Duodenal mucosa (tissue), 2 donors: Measurements from ENCODE around the gene GIT1.

Source experiments
- H3K27ac ChIP-seq: one replicate; pipeline ENCODE4 v1.7.0; 2013; ENCODE audit warnings: low read depth, low read length
- H3K27me3 ChIP-seq, 2 donors: one replicate each; pipeline ENCODE4 v1.7.0; 2013; ENCODE audit warnings: low read length in 2 of 2, control low read depth in 1 of 2; ENCODE audit not compliant: insufficient read depth in 2 of 2, control insufficient read depth in 1 of 2
- H3K36me3 ChIP-seq, 2 donors: one replicate each; pipeline ENCODE4 v1.7.0; 2013; ENCODE audit warnings: low read length in 2 of 2, control low read depth in 1 of 2; ENCODE audit not compliant: insufficient read depth in 2 of 2, control insufficient read depth in 1 of 2
- H3K4me1 ChIP-seq, 2 donors: one replicate each; pipeline ENCODE4 v1.7.0; 2013; ENCODE audit warnings: low read length in 2 of 2, control low read depth in 1 of 2; ENCODE audit not compliant: insufficient read depth in 2 of 2, control insufficient read depth in 1 of 2
- H3K4me3 ChIP-seq, 2 donors: one replicate each; pipeline ENCODE4 v1.7.0; 2013; ENCODE audit warnings: low read length in 2 of 2, low read depth in 1 of 2
- H3K9ac ChIP-seq, 2 donors: one replicate each; pipeline ENCODE4 v1.7.0; 2013; ENCODE audit warnings: low read length in 2 of 2, low read depth in 1 of 2
- H3K9me3 ChIP-seq, 2 donors: one replicate each; pipeline ENCODE4 v1.7.0; 2013; ENCODE audit warnings: low read length in 2 of 2, control low read depth in 1 of 2; ENCODE audit not compliant: control insufficient read depth in 1 of 2

Gene GIT1

GRCh38 chr17:29616300-29617048, 27.0 kb upstream of the GIT1 start:
- H3K9me3 ChIP-seq = no peaks in the 10 kb centered on the region
- peaks cover 37 to 45% of the 10 kb centered on the region in 2 donors for H3K4me1 ChIP-seq
- peak overlapping the region; percentile 68 to 70 for H3K4me3 ChIP-seq
- H3K36me3 ChIP-seq = no peaks in the 10 kb centered on the region
- H3K27me3 ChIP-seq = peaks cover 15 to 44% of the 10 kb centered on the region in 2 donors
- H3K27ac ChIP-seq = no peak overlapping the region
- peak overlapping the region; percentile 18 to 43 for H3K9ac ChIP-seq

DNA sequence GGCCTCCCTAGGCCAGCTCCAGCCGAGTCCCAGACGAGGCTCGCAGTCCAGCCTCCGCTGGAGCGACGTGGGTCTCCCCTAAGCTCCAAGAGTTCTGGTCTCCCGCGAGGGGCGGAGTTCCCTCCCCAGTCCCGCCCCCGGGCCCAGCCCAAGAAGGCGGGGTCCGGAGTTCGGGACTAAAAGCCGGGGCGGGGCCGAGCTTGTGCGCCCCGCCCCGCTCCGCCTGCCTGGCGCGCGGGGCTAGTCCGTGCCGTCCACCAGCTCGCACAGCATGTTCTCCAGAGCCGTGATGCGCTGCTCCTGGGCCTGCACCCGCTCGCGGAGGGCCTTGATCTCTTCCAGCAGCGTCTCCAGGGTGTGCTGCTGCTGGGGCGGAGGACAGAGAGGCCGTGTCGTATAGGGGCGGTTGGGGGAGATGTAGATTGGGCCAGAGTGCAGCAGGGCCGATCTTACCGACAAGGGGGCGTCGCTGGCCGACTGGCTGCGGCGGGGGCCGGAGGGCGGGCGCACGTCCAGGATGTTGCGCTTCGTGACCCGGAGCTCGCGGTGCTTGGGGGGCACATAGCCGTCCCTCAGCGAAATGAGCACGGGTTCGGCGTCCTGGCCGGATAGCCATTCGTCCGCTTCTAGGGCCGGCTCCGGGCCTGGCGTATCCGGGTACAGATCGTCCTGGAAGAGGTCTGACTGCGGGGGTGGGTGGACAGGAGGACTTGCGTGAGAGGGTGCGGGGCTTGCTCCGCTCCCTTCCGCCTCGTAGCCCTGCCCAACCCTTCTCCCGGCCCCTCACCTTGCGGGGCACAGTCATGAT, 26.2 kb upstream of the GIT1 start:
- H3K27ac ChIP-seq = no peak overlapping the region
- H3K36me3 ChIP-seq = no peaks in the 10 kb centered on the region
- peak overlapping the region; percentile 69 to 74 for H3K4me3 ChIP-seq
- H3K9me3 ChIP-seq = no peaks in the 10 kb centered on the region
- peak overlapping the region; percentile 18 to 43 for H3K9ac ChIP-seq
- H3K27me3 ChIP-seq = peaks cover 15 to 44% of the 10 kb centered on the region in 2 donors
- H3K4me1 ChIP-seq = peaks cover 37 to 45% of the 10 kb centered on the region in 2 donors

DNA sequence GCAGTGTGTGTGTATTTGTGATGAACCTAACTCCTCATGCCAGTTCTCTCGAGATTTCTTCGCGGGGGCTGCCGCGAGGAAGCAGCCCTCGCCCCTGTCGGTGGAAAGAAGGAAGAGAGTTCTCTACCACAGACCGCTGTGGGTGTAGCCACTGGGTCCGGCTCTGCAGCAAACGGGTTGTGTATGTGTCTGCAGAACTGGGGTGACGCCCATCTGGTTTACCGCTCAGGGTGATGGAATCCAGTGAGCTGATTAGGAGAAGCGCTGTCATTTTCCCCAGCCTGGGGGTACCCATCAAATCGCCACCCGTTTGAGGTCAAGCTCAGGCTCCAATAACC, 25.6 kb upstream of the GIT1 start:
- H3K9me3 ChIP-seq = no peaks in the 10 kb centered on the region
- no peaks in the 10 kb centered on the region for H3K36me3 ChIP-seq
- H3K4me1 ChIP-seq = peaks cover 37 to 45% of the 10 kb centered on the region in 2 donors
- H3K4me3 ChIP-seq = peak overlapping the region; percentile 69 to 74
- no peak overlapping the region for H3K27ac ChIP-seq
- no peak overlapping the region for H3K9ac ChIP-seq
- peaks cover 15 to 42% of the 10 kb centered on the region in 2 donors for H3K27me3 ChIP-seq

- Histone ChIP-seq H3K36me3 (no peaks in the 10 kb centered on the region), H3K27me3 (peaks cover 12 to 38% of the 10 kb centered on the region in 2 donors), H3K9me3 (no peaks in the 10 kb centered on the region), H3K4me1 (peaks cover 37 to 45% of the 10 kb centered on the region in 2 donors), H3K4me3 (peak overlapping the region in 1 of 2 donors; percentile 69), H3K27ac (no peak overlapping the region), H3K9ac (no peak overlapping the region)
These were observed 25.1 kb upstream of the GIT1 start for GRCh38 chr17:29614349-29615047.

DNA sequence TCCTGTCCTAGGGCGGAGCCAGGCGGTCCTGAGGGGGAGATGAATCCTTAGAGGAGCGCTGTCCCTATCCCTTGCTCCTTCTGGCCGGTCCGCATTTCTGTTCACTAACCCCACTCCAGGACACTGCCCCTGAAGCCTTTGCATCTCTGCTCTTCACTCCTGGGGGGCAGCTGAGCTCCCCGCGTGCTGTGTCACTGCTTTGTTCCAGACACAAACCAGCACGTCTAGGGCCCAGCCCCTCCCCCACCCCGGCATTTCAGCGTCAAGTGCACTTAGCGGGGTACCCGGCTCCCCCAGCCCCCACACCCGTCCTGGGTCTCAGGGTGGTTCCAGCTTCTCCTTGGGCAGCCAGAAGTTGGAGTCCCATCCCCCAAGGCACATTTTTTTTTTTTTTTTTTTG, 24.4 kb upstream of the GIT1 start:
- no peak overlapping the region for H3K9ac ChIP-seq
- H3K27ac ChIP-seq = no peak overlapping the region
- peaks cover 9 to 37% of the 10 kb centered on the region in 2 donors for H3K27me3 ChIP-seq
- peaks cover 37 to 45% of the 10 kb centered on the region in 2 donors for H3K4me1 ChIP-seq
- H3K4me3 ChIP-seq = peak overlapping the region; percentile 54 to 62
- H3K36me3 ChIP-seq = no peaks in the 10 kb centered on the region
- H3K9me3 ChIP-seq = no peaks in the 10 kb centered on the region

- Histone ChIP-seq H3K27ac (no peak overlapping the region), H3K4me1 (peaks cover 37 to 45% of the 10 kb centered on the region in 2 donors)
These were observed 23.9 kb upstream of the GIT1 start for GRCh38 chr17:29613352-29613837.

DNA sequence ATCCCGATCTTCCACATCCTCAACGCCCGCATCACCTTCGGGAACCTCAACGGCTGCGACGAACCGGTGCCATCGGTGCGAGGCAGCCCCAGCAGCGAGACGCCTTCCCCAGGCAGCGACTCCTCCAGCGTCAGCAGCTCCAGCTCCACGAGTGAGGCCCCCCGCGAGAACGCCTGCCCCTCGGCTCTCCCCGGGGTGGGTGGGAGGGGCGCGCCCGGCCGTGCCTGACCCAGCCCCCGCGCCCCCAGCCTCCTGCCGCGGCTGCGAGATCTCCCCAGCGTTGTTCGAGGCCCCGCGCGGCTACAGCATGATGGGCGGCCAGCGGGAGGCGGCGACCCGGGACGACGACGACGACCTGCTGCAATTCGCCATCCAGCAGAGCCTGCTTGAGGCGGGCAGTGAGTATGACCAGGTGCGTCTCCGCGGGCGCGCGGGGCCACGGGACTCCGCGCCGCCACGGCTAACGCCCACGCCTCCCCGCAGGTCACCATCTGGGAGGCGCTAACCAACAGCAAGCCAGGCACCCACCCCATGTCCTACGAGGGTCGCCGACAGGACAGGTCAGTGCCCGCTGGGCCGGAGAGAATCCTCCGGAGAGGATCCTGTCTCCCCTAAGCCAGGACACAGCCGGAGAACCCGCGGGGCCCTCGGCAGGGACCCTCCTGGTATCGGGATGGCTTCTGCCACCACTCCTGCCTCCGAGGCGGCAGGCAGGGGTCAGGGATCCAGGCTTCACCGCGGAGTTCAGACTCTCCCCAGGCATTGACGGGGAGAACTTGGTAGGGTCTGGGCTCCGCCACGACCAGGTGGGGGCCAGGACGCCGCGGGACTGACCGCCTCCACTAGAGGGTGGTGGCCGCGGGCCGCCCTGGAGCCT, 23.2 kb upstream of the GIT1 start:
- Histone ChIP-seq H3K27me3 (peaks cover 9 to 29% of the 10 kb centered on the region in 2 donors), H3K36me3 (no peaks in the 10 kb centered on the region), H3K9me3 (no peaks in the 10 kb centered on the region), H3K9ac (no peak overlapping the region), H3K27ac (no peak overlapping the region), H3K4me3 (no peak overlapping the region), H3K4me1 (peaks cover 31 to 40% of the 10 kb centered on the region in 2 donors)

More at GRCh38 chr17:29613352-29613837, 23.9 kb upstream of the GIT1 start:
- no peak overlapping the region for H3K9ac ChIP-seq
- peaks cover 9 to 32% of the 10 kb centered on the region in 2 donors for H3K27me3 ChIP-seq
- H3K4me3 ChIP-seq = peak overlapping the region; percentile 54 to 62
- no peaks in the 10 kb centered on the region for H3K36me3 ChIP-seq
- no peaks in the 10 kb centered on the region for H3K9me3 ChIP-seq

GRCh38 chr17:29612094-29612403, 22.6 kb upstream of the GIT1 start:
- H3K27ac ChIP-seq = no peak overlapping the region
- H3K27me3 ChIP-seq = peaks cover 9 to 29% of the 10 kb centered on the region in 2 donors
- H3K9me3 ChIP-seq = no peaks in the 10 kb centered on the region

GRCh38 chr17:29611351-29612093, 22.1 kb upstream of the GIT1 start:
- no peaks in the 10 kb centered on the region for H3K9me3 ChIP-seq
- H3K9ac ChIP-seq = no peak overlapping the region
- H3K27me3 ChIP-seq = peaks cover 7 to 23% of the 10 kb centered on the region in 2 donors
- H3K4me3 ChIP-seq = no peak overlapping the region
- peaks cover 20 to 29% of the 10 kb centered on the region in 2 donors for H3K4me1 ChIP-seq
- H3K36me3 ChIP-seq = no peaks in the 10 kb centered on the region
- no peak overlapping the region for H3K27ac ChIP-seq

More at GRCh38 chr17:29612094-29612403, 22.6 kb upstream of the GIT1 start:
- H3K4me1 ChIP-seq = peaks cover 25 to 34% of the 10 kb centered on the region in 2 donors
- H3K4me3 ChIP-seq = no peak overlapping the region
- H3K9ac ChIP-seq = no peak overlapping the region
- H3K36me3 ChIP-seq = no peaks in the 10 kb centered on the region
